Ovary (tissue), 9 donors: Measurements from ENCODE around the gene FEZF1. TPM values are rescaled to one million over a fixed set of nuclear protein-coding genes. Genes with fewer than 3 reads are reported as not detected.

Experiments
- DNase-seq, 5 donors: peaks; one replicate each; pipeline ENCODE4 v3.0.0-alpha.2; 2019 to 2020
- H3K27ac ChIP-seq, 2 donors: fragments of 200-600 bp; one replicate each; pipeline versions ENCODE4 v1.5.1 to v1.8.0; 2019 to 2022
- H3K27me3 ChIP-seq: fragments of 200-600 bp; one replicate; pipeline ENCODE4 v1.8.0; 2022
- H3K36me3 ChIP-seq: fragments of 200-600 bp; sonication (generic); one replicate; pipeline ENCODE4 v1.5.1; 2019
- H3K4me1 ChIP-seq: one replicate; pipeline ENCODE4 v1.8.1; 2013; ENCODE audit warnings: mild to moderate bottlenecking, moderate library complexity; ENCODE audit not compliant: insufficient read depth
- H3K4me3 ChIP-seq: fragments of 200-600 bp; sonication (generic); one replicate; pipeline ENCODE4 v1.5.1; 2017
- H3K9me3 ChIP-seq, 2 donors: fragments of 200-600 bp in 1 of 2; sonication (generic) in 1 of 2; one replicate each; pipeline versions ENCODE4 v1.5.1 to v1.8.1; 2013 to 2019; ENCODE audit warnings: mild to moderate bottlenecking in 1 of 2, moderate library complexity in 1 of 2
- CTCF ChIP-seq, 3 donors: fragments of 450-650 bp in 2 of 3; fragments of 200-600 bp in 1 of 3; IDR thresholded peaks; one replicate each; pipeline versions ENCODE4 v1.5.1 to v1.8.0; 2016 to 2022; ENCODE audit warnings: antibody characterized with exemption in 3 of 3, mild to moderate bottlenecking in 1 of 3
- EP300 ChIP-seq: sonication (generic); formaldehyde crosslinking; IDR thresholded peaks from one replicate; pipeline ENCODE4 v1.6.1; 2017; ENCODE audit warnings: antibody characterized with exemption
- POLR2A ChIP-seq: fragments of 450-650 bp; IDR thresholded peaks from one replicate; pipeline ENCODE4 v1.6.1; 2017; ENCODE audit warnings: antibody characterized with exemption, mild to moderate bottlenecking, moderate library complexity
- WGBS, 3 donors: extraction: QIAGEN DNeasy Blood & Tissue Kit in 1 of 3; methylation state at CpG; one replicate each; pipeline versions ENCODE4 v1.1.5 to v1.1.7; 2013 to 2017; 5-methylcytosine and 5-hydroxymethylcytosine counted together
- intact Hi-C, 4 donors: fragments of 100-400 bp; cut with DNase I; formaldehyde crosslinking; loops; one replicate each; pipeline versions ENCODE4 v1.11.0 to v1.15.1; 2022 to 2023
- polyA plus RNA-seq, 2 donors: library from polyadenylated mRNA; stranded (reverse); fragments of 200-250 nt in 1 of 2; fragments of 350-450 nt in 1 of 2; fragmentation: Illumina TruSeq in 1 of 2; extraction: RNeasy Lipid Tissue Mini Kit (QIAGEN cat#74804) in 1 of 2; gene quantifications; one replicate each; pipeline ENCODE4 v1.2.3, GENCODE V29; 2013 to 2014
- total RNA-seq, 7 donors: library from RNA; depleted of rRNA in 2 of 7; stranded (reverse); fragments of >200 nt in 2 of 7; fragmentation: NEBNext Ultra II Directional in 3 of 7; extraction: Animal tissue kit (Norgen Biotek cat#: 25700) in 3 of 7; gene quantifications; one replicate each; pipeline versions ENCODE4 v1.1.0 to v1.2.4, GENCODE V29; 2016 to 2023
- donor health status: DM: no; HTN: no; CAD: no; lungs with moderate emphysema.
- donor health status: DM: no; HTN: no; CAD: no.
- donor health status: Bipolar disorder and iron deficiency.
- donor health status: DM: yes; HTN: yes; CAD: no.
- donor health status: DM: no; HTN: no; CAD: no.
- donor health status: DM: yes; HTN: yes; CAD: no.

Gene FEZF1
- total and polyA plus RNA-seq, 9 donors = not detected

DNA sequence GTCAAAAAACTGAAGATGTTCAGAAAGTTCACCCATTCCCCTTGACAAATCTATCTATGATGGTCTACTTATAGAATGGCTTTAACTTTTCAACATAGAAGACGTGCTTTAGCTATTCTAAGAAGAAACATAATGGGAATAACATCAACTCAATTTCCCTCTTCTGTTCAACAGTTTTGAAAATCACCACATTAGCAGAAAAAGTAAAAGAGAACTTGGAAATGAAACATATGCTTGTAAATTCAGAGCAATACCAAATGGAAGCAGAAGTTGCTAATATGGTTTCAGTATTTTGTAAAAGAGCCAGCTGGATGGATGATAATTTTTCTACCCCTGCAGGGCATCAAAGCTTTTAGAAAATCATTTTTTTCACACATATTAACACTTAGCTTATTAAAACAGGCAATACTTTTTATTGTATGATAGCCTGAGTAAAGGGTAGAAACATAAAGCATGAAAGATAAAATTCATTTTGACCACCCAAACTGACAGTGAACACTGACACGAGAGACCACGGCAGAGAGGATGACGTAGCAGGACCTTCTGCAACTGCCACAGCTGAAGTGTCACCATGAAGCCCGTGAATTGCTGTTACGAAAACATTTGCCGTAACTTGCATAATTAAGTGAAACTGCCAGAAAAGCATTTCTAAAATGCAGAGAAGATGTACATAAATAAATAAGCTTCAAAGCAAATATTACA, 39.2 kb upstream of the FEZF1 start:
- TF ChIP-seq CTCF (IDR thresholded peaks at IDR 0.05) (no peak), EP300 (no peak), POLR2A (no peak)
- intact Hi-C loops = no loop called here
- no peaks in the 10 kb centered on the region for H3K27me3 ChIP-seq
- no peak overlapping the region for H3K4me3 ChIP-seq
- H3K27ac ChIP-seq = no peak overlapping the region
- no peaks in the 10 kb centered on the region for H3K9me3 ChIP-seq
- no peak for DNase-seq
- WGBS, 3 donors = 86 to 91% (median 87%) methylated on average over 7 of the region's 7 CpGs
- H3K36me3 ChIP-seq = no peaks in the 10 kb centered on the region
- H3K4me1 ChIP-seq = no peaks in the 10 kb centered on the region

GRCh38 chr7:122340427-122340826, 35.9 kb upstream of the FEZF1 start:
- intact Hi-C loops = no loop called here
- Histone ChIP-seq H3K27ac (no peak overlapping the region), H3K9me3 (no peaks in the 10 kb centered on the region), H3K4me1 (no peaks in the 10 kb centered on the region), H3K36me3 (no peaks in the 10 kb centered on the region), H3K4me3 (no peak overlapping the region), H3K27me3 (no peaks in the 10 kb centered on the region)
- 96 to 100% (median 98%) methylated on average over 1 of the region's 1 CpG for WGBS, 3 donors
- TF ChIP-seq POLR2A = no peak
- no peak for TF ChIP-seq CTCF (IDR thresholded peaks at IDR 0.05)
- TF ChIP-seq EP300 = no peak
- no peak for DNase-seq

DNA sequence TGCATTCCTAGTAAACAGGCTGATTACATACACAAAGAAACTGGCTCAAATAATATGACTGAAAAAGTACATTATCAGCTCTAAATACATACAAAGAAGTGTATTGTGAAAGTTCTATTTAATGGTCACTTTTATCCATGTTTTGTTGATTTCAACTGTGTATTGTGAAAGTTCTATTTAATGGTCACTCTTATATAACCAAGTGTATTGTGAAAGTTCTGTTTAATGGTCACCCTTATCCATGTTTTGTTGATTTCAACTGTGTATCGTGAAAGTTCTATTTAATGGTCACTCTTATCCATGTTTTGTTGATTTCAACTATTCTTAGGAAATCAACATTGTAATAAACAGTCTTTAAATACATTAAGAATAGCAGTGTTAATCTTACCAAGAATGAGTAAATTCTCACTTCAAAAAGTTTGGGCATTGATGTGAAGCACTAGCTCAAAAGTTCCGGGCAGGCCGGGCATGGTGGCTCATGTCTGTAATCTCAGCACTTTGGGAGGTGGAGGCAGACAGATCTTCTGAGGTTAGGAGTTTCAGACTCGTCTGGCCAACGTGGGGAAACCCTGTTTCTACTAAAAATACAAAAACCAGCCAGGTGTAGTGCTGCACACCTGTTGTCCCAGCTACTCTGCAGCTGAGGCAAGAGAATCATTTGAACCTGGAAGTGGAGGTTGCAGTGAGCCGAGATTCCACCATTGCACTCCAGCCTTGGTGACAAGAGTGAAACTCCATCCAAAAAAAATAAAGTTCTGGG, 34.8 kb upstream of the FEZF1 start:
- WGBS, 3 donors = 90 to 94% (median 91%) methylated on average over 6 of the region's 6 CpGs
- no peaks in the 10 kb centered on the region for H3K4me1 ChIP-seq
- no peak for DNase-seq
- H3K27me3 ChIP-seq = no peaks in the 10 kb centered on the region
- intact Hi-C loops = no loop called here
- no peaks in the 10 kb centered on the region for H3K36me3 ChIP-seq
- no peak overlapping the region for H3K27ac ChIP-seq
- H3K4me3 ChIP-seq = no peak overlapping the region
- no peaks in the 10 kb centered on the region for H3K9me3 ChIP-seq
- TF ChIP-seq CTCF (IDR thresholded peaks at IDR 0.05) (no peak), POLR2A (no peak), EP300 (no peak)

GRCh38 chr7:122337011-122337410, 32.5 kb upstream of the FEZF1 start:
- H3K9me3 ChIP-seq = no peaks in the 10 kb centered on the region
- intact Hi-C loops = no loop called here
- WGBS, 3 donors = 73 to 76% (median 74%) methylated on average over 2 of the region's 2 CpGs
- no peak overlapping the region for H3K27ac ChIP-seq
- no peaks in the 10 kb centered on the region for H3K27me3 ChIP-seq
- DNase-seq = no peak
- no peaks in the 10 kb centered on the region for H3K36me3 ChIP-seq
- TF ChIP-seq CTCF (IDR thresholded peaks at IDR 0.05) (no peak), EP300 (no peak), POLR2A (no peak)
- H3K4me1 ChIP-seq = no peaks in the 10 kb centered on the region
- no peak overlapping the region for H3K4me3 ChIP-seq
